T-helper 1 cell treated with Interleukin-12 subunit alpha and Interleukin-12 subunit beta and Interleukin-4 antibody, amounts not matched to agents 30 μg/mL and 1 μg/mL, for 36 hours (primary cell): ENCODE measurements around the gene ACER3.

Experiments
- H3K27ac Mint-ChIP-seq: one replicate; pipeline ENCODE4 v1.8.0; 2021; ENCODE audit warnings: mild to moderate bottlenecking, mixed read lengths
- H3K27me3 Mint-ChIP-seq: one replicate; pipeline ENCODE4 v1.8.0; 2021; ENCODE audit warnings: low read depth, mixed read lengths
- H3K36me3 Mint-ChIP-seq: one replicate; pipeline ENCODE4 v1.8.0; 2021; ENCODE audit warnings: low read depth, mixed read lengths
- H3K4me1 Mint-ChIP-seq: one replicate; pipeline ENCODE4 v1.8.0; 2021; ENCODE audit warnings: low read depth, mixed read lengths
- H3K4me3 Mint-ChIP-seq: one replicate; pipeline ENCODE4 v1.8.0; 2021; ENCODE audit warnings: mild to moderate bottlenecking, moderate library complexity, mixed read lengths
- H3K9me3 Mint-ChIP-seq: one replicate; pipeline ENCODE4 v1.8.0; 2021; ENCODE audit warnings: mixed read lengths

Gene ACER3

DNA sequence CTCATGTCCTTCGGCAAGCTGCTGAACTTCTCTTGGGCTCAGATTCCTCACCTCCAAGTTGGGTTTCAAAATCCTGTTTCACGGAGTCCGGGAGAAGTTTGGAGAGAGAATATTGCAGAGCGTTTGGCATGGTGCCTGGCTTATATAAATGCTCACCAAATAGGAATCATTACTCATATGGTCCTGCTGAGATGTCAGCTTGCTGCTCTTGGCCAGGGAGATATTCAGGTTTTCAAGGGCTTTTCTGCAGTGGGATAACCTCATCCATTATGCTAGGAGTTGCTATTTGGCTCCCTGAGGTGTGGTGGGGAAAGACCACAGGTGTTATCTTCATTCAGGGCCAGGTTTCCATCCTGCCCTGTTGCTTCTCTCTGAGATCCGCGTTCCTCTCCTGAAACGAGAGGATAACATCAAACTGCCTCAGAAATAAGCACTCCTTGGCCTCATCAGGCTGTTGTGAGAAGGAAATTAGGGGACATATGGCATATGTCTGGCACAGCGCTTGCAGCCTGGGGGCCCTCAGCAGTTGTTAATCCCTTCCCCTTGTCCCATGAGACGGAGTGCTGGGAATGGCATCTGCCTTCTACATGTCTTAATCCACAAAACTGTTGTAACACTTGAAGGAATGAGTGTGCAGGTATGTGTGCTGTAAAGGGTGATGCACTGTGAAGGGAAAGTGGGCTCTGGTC is 29.9 kb upstream of the ACER3 start:
- Mint-ChIP-seq H3K4me3 (no peak overlapping the region), H3K27me3 (peaks cover 11% of the 10 kb centered on the region), H3K9me3 (peaks cover 6% of the 10 kb centered on the region), H3K27ac (no peak overlapping the region), H3K4me1 (peaks cover 4% of the 10 kb centered on the region), H3K36me3 (no peaks in the 10 kb centered on the region)

GRCh38 chr11:76831686-76832310 is 28.9 kb upstream of the ACER3 start:
- H3K27me3 Mint-ChIP-seq, result peaks cover 11% of the 10 kb centered on the region
- H3K27ac Mint-ChIP-seq, result no peak overlapping the region
- no peaks in the 10 kb centered on the region for H3K4me1 Mint-ChIP-seq
- no peaks in the 10 kb centered on the region for H3K36me3 Mint-ChIP-seq
- H3K4me3 Mint-ChIP-seq, result no peak overlapping the region
- peaks cover 3% of the 10 kb centered on the region for H3K9me3 Mint-ChIP-seq

- Mint-ChIP-seq H3K27ac (no peak overlapping the region), H3K4me3 (no peak overlapping the region), H3K36me3 (no peaks in the 10 kb centered on the region), H3K9me3 (peaks cover 3% of the 10 kb centered on the region), H3K4me1 (no peaks in the 10 kb centered on the region), H3K27me3 (peaks cover 11% of the 10 kb centered on the region)
These were observed 28.4 kb upstream of the ACER3 start for GRCh38 chr11:76832361-76832760.

- H3K36me3 Mint-ChIP-seq, result no peaks in the 10 kb centered on the region
- peaks cover under 1% of the 10 kb centered on the region for H3K9me3 Mint-ChIP-seq
- no peak overlapping the region for H3K4me3 Mint-ChIP-seq
- H3K27ac Mint-ChIP-seq, result no peak overlapping the region
- H3K27me3 Mint-ChIP-seq, result peaks cover 21% of the 10 kb centered on the region
- no peaks in the 10 kb centered on the region for H3K4me1 Mint-ChIP-seq
These were observed 26.6 kb upstream of the ACER3 start for GRCh38 chr11:76834151-76834550.

- Mint-ChIP-seq H3K27me3 (peaks cover 23% of the 10 kb centered on the region), H3K27ac (no peak overlapping the region), H3K9me3 (no peaks in the 10 kb centered on the region), H3K4me3 (no peak overlapping the region), H3K4me1 (no peaks in the 10 kb centered on the region), H3K36me3 (no peaks in the 10 kb centered on the region)
These were observed 25.7 kb upstream of the ACER3 start for GRCh38 chr11:76835036-76835435.

GRCh38 chr11:76835928-76836612 is 24.6 kb upstream of the ACER3 start:
- H3K36me3 Mint-ChIP-seq, result no peaks in the 10 kb centered on the region
- no peaks in the 10 kb centered on the region for H3K4me1 Mint-ChIP-seq
- H3K27ac Mint-ChIP-seq, result no peak overlapping the region
- H3K27me3 Mint-ChIP-seq, result peaks cover 31% of the 10 kb centered on the region
- H3K4me3 Mint-ChIP-seq, result no peak overlapping the region
- H3K9me3 Mint-ChIP-seq, result no peaks in the 10 kb centered on the region

GRCh38 chr11:76836613-76837291 is 24.0 kb upstream of the ACER3 start:
- H3K27ac Mint-ChIP-seq, result no peak overlapping the region
- H3K36me3 Mint-ChIP-seq, result no peaks in the 10 kb centered on the region
- H3K4me1 Mint-ChIP-seq, result no peaks in the 10 kb centered on the region
- H3K9me3 Mint-ChIP-seq, result no peaks in the 10 kb centered on the region
- H3K27me3 Mint-ChIP-seq, result peaks cover 37% of the 10 kb centered on the region
- no peak overlapping the region for H3K4me3 Mint-ChIP-seq

- H3K27me3 Mint-ChIP-seq, result peaks cover 38% of the 10 kb centered on the region
- H3K4me3 Mint-ChIP-seq, result no peak overlapping the region
- no peak overlapping the region for H3K27ac Mint-ChIP-seq
- H3K9me3 Mint-ChIP-seq, result no peaks in the 10 kb centered on the region
- no peaks in the 10 kb centered on the region for H3K36me3 Mint-ChIP-seq
- no peaks in the 10 kb centered on the region for H3K4me1 Mint-ChIP-seq
These were observed 22.7 kb upstream of the ACER3 start for GRCh38 chr11:76837696-76838677.

DNA sequence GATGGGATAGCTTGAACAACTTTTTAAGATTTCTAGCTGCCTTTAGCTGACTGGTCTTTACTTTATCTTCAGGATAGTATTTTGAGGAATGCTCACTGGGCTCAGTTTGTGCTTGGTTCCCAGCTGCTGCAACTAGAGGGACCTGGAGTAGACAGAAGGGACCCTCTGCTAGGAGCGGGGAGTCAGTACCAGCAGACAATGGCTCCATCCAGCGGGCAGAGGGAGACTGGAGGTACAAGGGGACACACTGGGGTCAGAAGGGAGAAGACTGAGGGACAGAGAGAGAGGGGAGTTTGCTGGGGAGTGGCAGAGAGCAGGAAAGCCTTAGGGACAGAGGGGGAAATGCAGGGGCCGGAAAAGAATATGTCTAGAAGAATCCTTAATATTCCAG is 22.0 kb upstream of the ACER3 start:
- no peaks in the 10 kb centered on the region for H3K36me3 Mint-ChIP-seq
- H3K4me3 Mint-ChIP-seq, result no peak overlapping the region
- no peaks in the 10 kb centered on the region for H3K4me1 Mint-ChIP-seq
- H3K27ac Mint-ChIP-seq, result no peak overlapping the region
- H3K27me3 Mint-ChIP-seq, result peaks cover 39% of the 10 kb centered on the region
- H3K9me3 Mint-ChIP-seq, result no peaks in the 10 kb centered on the region

DNA sequence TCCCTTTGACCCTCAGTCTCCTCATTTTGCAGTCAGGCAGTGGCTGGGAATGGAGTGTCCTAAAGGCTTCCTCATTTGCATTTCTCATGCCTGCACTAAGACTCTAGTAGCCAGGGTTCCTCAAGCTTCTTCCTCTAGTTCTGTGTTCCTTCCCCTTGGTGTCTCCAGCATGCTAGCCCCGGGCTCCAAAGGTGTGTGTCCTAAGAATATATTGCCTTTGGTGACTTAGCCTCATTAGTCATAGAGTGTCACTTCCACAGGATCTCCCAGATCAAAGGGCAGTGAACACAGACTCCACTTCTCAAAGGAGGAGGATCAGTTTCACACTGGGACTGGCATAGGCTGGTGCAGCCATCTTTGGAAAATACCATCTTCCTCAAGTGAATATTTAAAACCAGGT is 21.4 kb upstream of the ACER3 start:
- Mint-ChIP-seq H3K4me1 (no peaks in the 10 kb centered on the region), H3K36me3 (no peaks in the 10 kb centered on the region), H3K27ac (no peak overlapping the region), H3K4me3 (no peak overlapping the region), H3K9me3 (no peaks in the 10 kb centered on the region), H3K27me3 (peaks cover 41% of the 10 kb centered on the region)

GRCh38 chr11:76841923-76842452 is 18.7 kb upstream of the ACER3 start:
- Mint-ChIP-seq H3K9me3 (no peaks in the 10 kb centered on the region), H3K36me3 (no peaks in the 10 kb centered on the region)

DNA sequence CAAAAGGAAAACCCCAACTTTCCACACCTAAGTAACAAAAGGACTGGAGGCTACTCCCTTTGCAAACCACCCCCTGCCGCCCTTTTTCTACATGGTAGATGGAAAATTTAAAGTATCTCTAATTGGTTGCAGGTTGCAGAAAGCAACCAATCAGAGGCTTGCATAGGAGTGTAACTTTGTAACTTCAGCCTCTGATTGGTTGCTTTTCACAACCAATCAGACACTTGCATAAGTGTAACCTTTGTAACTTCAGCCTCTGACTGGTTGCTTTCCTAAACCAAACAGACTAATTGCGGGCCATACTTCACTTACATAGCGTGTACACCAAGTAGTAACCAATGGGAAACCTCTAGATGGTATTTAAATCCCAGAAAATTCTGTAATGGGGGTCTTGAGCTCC is 16.8 kb upstream of the ACER3 start:
- Mint-ChIP-seq H3K4me3 (no peak overlapping the region), H3K27me3 (peaks cover 46% of the 10 kb centered on the region), H3K9me3 (no peaks in the 10 kb centered on the region), H3K36me3 (no peaks in the 10 kb centered on the region), H3K27ac (no peak overlapping the region), H3K4me1 (no peaks in the 10 kb centered on the region)

More at GRCh38 chr11:76841923-76842452, 18.7 kb upstream of the ACER3 start:
- H3K27me3 Mint-ChIP-seq, result peaks cover 45% of the 10 kb centered on the region
- no peak overlapping the region for H3K4me3 Mint-ChIP-seq
- no peaks in the 10 kb centered on the region for H3K4me1 Mint-ChIP-seq
- no peak overlapping the region for H3K27ac Mint-ChIP-seq

- H3K27me3 Mint-ChIP-seq, result peaks cover 44% of the 10 kb centered on the region
- no peaks in the 10 kb centered on the region for H3K36me3 Mint-ChIP-seq
- no peaks in the 10 kb centered on the region for H3K9me3 Mint-ChIP-seq
- no peak overlapping the region for H3K4me3 Mint-ChIP-seq
- H3K27ac Mint-ChIP-seq, result no peak overlapping the region
- H3K4me1 Mint-ChIP-seq, result no peaks in the 10 kb centered on the region
These were observed 16.2 kb upstream of the ACER3 start for GRCh38 chr11:76844511-76844910.

GRCh38 chr11:76845069-76845468 is 15.6 kb upstream of the ACER3 start:
- H3K36me3 Mint-ChIP-seq, result no peaks in the 10 kb centered on the region
- no peak overlapping the region for H3K4me3 Mint-ChIP-seq
- no peaks in the 10 kb centered on the region for H3K4me1 Mint-ChIP-seq
- no peak overlapping the region for H3K27ac Mint-ChIP-seq
- no peaks in the 10 kb centered on the region for H3K9me3 Mint-ChIP-seq
- peaks cover 40% of the 10 kb centered on the region for H3K27me3 Mint-ChIP-seq
